HG02642 (cell line): Measurements from ENCODE around the gene FBXW7.

Source experiments
- ATAC-seq: cut with Tn5 transposase; IDR thresholded peaks from one replicate; pipeline ENCODE4 v1.9.1; 2021; ENCODE audit warnings: mild to moderate bottlenecking; ENCODE audit not compliant: unreplicated experiment, poor library complexity

FBXW7 gene

GRCh38 chr4:152304220-152304619, 231.7 kb downstream of the FBXW7 start:
- ATAC-seq = peak; percentile 87

- no peak for ATAC-seq
Measured at GRCh38 chr4:152301381-152301780, 234.5 kb downstream of the FBXW7 start.

- no peak for ATAC-seq
Measured at GRCh38 chr4:152299553-152299952, 236.3 kb downstream of the FBXW7 start.

GRCh38 chr4:152296386-152296785, 239.5 kb downstream of the FBXW7 start:
- no peak for ATAC-seq

- no peak for ATAC-seq
Measured at GRCh38 chr4:152294765-152295164, 241.1 kb downstream of the FBXW7 start.

- no peak for ATAC-seq
Measured at GRCh38 chr4:152294331-152294730, 241.6 kb downstream of the FBXW7 start.

GRCh38 chr4:152293527-152293926, 242.4 kb downstream of the FBXW7 start:
- no peak for ATAC-seq

- ATAC-seq = no peak
Measured at GRCh38 chr4:152290366-152290921, 245.4 kb downstream of the FBXW7 start.

- no peak for ATAC-seq
Measured at GRCh38 chr4:152289941-152290340, 246.0 kb downstream of the FBXW7 start.

- no peak for ATAC-seq
Measured at GRCh38 chr4:152289541-152289940, 246.4 kb downstream of the FBXW7 start.

- ATAC-seq = no peak
Measured at GRCh38 chr4:152283801-152284470, 252.0 kb downstream of the FBXW7 start.

- no peak for ATAC-seq
Measured at GRCh38 chr4:152281822-152282221, 254.1 kb downstream of the FBXW7 start.

GRCh38 chr4:152281211-152281610, 254.7 kb downstream of the FBXW7 start:
- ATAC-seq = no peak

GRCh38 chr4:152279234-152279566, 256.7 kb downstream of the FBXW7 start:
- ATAC-seq = no peak

- peak; percentile 75 for ATAC-seq
Measured at GRCh38 chr4:152278505-152279233, 257.2 kb downstream of the FBXW7 start.

GRCh38 chr4:152278172-152278504, 257.8 kb downstream of the FBXW7 start:
- peak; percentile 38 for ATAC-seq

GRCh38 chr4:152277333-152277732, 258.6 kb downstream of the FBXW7 start:
- no peak for ATAC-seq

- ATAC-seq = no peak
Measured at GRCh38 chr4:152273343-152273742, 262.5 kb downstream of the FBXW7 start.
